Measurements from ENCODE around the gene DHCR7. TPM values are rescaled to one million over a fixed set of nuclear protein-coding genes. Genes with fewer than 3 reads are reported as not detected.

The DHCR7 gene
- total and polyA plus RNA-seq, 2 donors (not counting 1 experiment from before 2014, with no cell fraction given): 90.8 to 148 TPM

DNA sequence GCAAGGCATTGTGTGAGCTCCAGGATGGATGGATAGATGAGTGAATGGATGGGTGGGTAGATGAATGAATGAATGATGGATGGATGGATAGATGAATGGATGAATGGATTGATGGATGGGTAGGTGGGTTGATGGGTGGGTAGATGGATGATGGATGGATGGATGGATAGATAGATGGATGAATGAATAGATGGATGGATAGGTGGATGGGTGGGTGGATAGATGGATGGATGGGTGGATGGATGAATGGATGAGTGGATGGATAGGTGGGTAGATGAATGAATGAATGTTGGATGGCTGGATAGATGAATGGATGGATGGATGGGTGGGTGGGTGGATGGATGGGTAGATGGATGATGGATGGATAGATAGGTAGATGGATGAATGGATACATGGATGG is 33.5 kb downstream of the DHCR7 start:
- Histone ChIP-seq H3K4me2 (ENCODE audit: extremely low read depth, insufficient read depth, low read length) (no peak overlapping the region), H3K79me2 (ENCODE audit: control insufficient read depth, insufficient read depth, low read length) (no peaks in the 10 kb centered on the region), H3K4me3 (replicated peaks in 1 of 4; ENCODE audit: control extremely low read depth in 1 of 4, insufficient read depth in 1 of 4, low read depth in 3 of 4, low read length in 4 of 4) (no peak overlapping the region), H3K27me3 (ENCODE audit: control insufficient read depth, insufficient read depth, low read length) (no peaks in the 10 kb centered on the region), H4K20me1 (ENCODE audit: control insufficient read depth, extremely low read depth, insufficient read depth, low read length) (no peaks in the 10 kb centered on the region), H3K36me3 (ENCODE audit: control insufficient read depth, insufficient read depth, low read length) (no peaks in the 10 kb centered on the region), H3K9ac (ENCODE audit: insufficient read depth, low read length) (no peak overlapping the region), H3K4me1 (ENCODE audit: control insufficient read depth, extremely low read depth, insufficient read depth, low read length) (no peaks in the 10 kb centered on the region), H3K9me3 (ENCODE audit: control insufficient read depth, insufficient read depth, low read depth, low read length) (no peaks in the 10 kb centered on the region), H3K27ac (ENCODE audit: insufficient read depth, low read length) (no peak overlapping the region), H2AFZ (ENCODE audit: low read length) (no peak overlapping the region)
- no peak for DNase-seq (ENCODE audit: low read depth in 2 of 2)
- TF ChIP-seq, protein P1, sequence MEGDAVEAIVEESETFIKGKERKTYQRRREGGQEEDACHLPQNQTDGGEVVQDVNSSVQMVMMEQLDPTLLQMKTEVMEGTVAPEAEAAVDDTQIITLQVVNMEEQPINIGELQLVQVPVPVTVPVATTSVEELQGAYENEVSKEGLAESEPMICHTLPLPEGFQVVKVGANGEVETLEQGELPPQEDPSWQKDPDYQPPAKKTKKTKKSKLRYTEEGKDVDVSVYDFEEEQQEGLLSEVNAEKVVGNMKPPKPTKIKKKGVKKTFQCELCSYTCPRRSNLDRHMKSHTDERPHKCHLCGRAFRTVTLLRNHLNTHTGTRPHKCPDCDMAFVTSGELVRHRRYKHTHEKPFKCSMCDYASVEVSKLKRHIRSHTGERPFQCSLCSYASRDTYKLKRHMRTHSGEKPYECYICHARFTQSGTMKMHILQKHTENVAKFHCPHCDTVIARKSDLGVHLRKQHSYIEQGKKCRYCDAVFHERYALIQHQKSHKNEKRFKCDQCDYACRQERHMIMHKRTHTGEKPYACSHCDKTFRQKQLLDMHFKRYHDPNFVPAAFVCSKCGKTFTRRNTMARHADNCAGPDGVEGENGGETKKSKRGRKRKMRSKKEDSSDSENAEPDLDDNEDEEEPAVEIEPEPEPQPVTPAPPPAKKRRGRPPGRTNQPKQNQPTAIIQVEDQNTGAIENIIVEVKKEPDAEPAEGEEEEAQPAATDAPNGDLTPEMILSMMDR (conservative IDR thresholded peaks at IDR 0.05 in 1 of 2, IDR thresholded peaks at IDR 0.05 in 1 of 2; ENCODE audit: low read depth in 1 of 2, low read length in 2 of 2): no peak
- TF ChIP-seq EZH2 (IDR thresholded peaks at IDR 0.05; ENCODE audit: low read length, missing control alignments): no peak

- H3K27me3 ChIP-seq (ENCODE audit: control insufficient read depth, insufficient read depth, low read length): no peaks in the 10 kb centered on the region
- H3K4me3 ChIP-seq (replicated peaks in 1 of 4; ENCODE audit: control extremely low read depth in 1 of 4, insufficient read depth in 1 of 4, low read depth in 3 of 4, low read length in 4 of 4): no peak overlapping the region
- no peaks in the 10 kb centered on the region for H3K79me2 ChIP-seq (ENCODE audit: control insufficient read depth, insufficient read depth, low read length)
- H3K4me2 ChIP-seq (ENCODE audit: extremely low read depth, insufficient read depth, low read length): no peak overlapping the region
- H3K27ac ChIP-seq (ENCODE audit: insufficient read depth, low read length): no peak overlapping the region
- DNase-seq (ENCODE audit: low read depth in 2 of 2): no peak
- no peaks in the 10 kb centered on the region for H3K36me3 ChIP-seq (ENCODE audit: control insufficient read depth, insufficient read depth, low read length)
- H2AFZ ChIP-seq (ENCODE audit: low read length): no peak overlapping the region
- no peaks in the 10 kb centered on the region for H3K9me3 ChIP-seq (ENCODE audit: control insufficient read depth, insufficient read depth, low read depth, low read length)
- no peaks in the 10 kb centered on the region for H4K20me1 ChIP-seq (ENCODE audit: control insufficient read depth, extremely low read depth, insufficient read depth, low read length)
- no peak for TF ChIP-seq EZH2 (IDR thresholded peaks at IDR 0.05; ENCODE audit: low read length, missing control alignments)
- TF ChIP-seq, protein P1 (conservative IDR thresholded peaks at IDR 0.05 in 1 of 2, IDR thresholded peaks at IDR 0.05 in 1 of 2; ENCODE audit: low read depth in 1 of 2, low read length in 2 of 2): no peak
- H3K4me1 ChIP-seq (ENCODE audit: control insufficient read depth, extremely low read depth, insufficient read depth, low read length): no peaks in the 10 kb centered on the region
- no peak overlapping the region for H3K9ac ChIP-seq (ENCODE audit: insufficient read depth, low read length)
Observed at GRCh38 chr11:71410363-71410966, 37.7 kb downstream of the DHCR7 start.

DNA sequence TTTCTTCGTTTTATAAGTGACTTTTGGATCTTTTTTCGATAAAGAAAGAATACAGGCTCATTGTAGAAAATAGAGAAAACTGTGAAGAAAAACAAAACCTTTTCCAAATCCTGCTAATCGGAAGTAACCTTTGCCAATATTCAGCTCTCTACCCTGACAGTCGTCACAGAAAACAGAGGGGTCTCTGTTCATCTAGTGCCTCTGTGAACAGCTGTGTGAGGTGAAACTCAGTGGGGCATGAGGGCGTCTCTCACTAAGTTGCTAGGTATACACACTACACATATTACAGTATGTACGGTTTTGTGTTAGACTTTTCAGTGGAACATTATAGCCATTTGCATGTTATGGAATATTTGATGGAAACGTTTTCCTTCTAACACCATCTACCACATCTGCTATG is 39.4 kb downstream of the DHCR7 start:
- Histone ChIP-seq H3K4me2 (ENCODE audit: extremely low read depth, insufficient read depth, low read length) (no peak overlapping the region), H3K79me2 (ENCODE audit: control insufficient read depth, insufficient read depth, low read length) (no peaks in the 10 kb centered on the region), H3K9me3 (ENCODE audit: control insufficient read depth, insufficient read depth, low read depth, low read length) (no peaks in the 10 kb centered on the region), H4K20me1 (ENCODE audit: control insufficient read depth, extremely low read depth, insufficient read depth, low read length) (no peaks in the 10 kb centered on the region), H3K36me3 (ENCODE audit: control insufficient read depth, insufficient read depth, low read length) (no peaks in the 10 kb centered on the region), H2AFZ (ENCODE audit: low read length) (no peak overlapping the region), H3K27me3 (ENCODE audit: control insufficient read depth, insufficient read depth, low read length) (no peaks in the 10 kb centered on the region), H3K4me3 (replicated peaks in 1 of 4; ENCODE audit: control extremely low read depth in 1 of 4, insufficient read depth in 1 of 4, low read depth in 3 of 4, low read length in 4 of 4) (no peak overlapping the region), H3K9ac (ENCODE audit: insufficient read depth, low read length) (no peak overlapping the region), H3K27ac (ENCODE audit: insufficient read depth, low read length) (no peak overlapping the region), H3K4me1 (ENCODE audit: control insufficient read depth, extremely low read depth, insufficient read depth, low read length) (no peaks in the 10 kb centered on the region)
- TF ChIP-seq EZH2 (IDR thresholded peaks at IDR 0.05; ENCODE audit: low read length, missing control alignments): no peak
- TF ChIP-seq, protein P1 (conservative IDR thresholded peaks at IDR 0.05 in 1 of 2, IDR thresholded peaks at IDR 0.05 in 1 of 2; ENCODE audit: low read depth in 1 of 2, low read length in 2 of 2): no peak
- DNase-seq (ENCODE audit: low read depth in 2 of 2): no peak

All from fibroblast of lung (primary cell).